ENCODE results near the gene PIK3R2. TPM values are rescaled to one million over a fixed set of nuclear protein-coding genes. Genes with fewer than 3 reads are reported as not detected.

Gene PIK3R2
- total and polyA plus RNA-seq, 2 of the 13 experiments (the other 11 are each of a cell fraction or from before 2014, with no cell fraction given): 18.6 to 25.3 TPM

- TF ChIP-seq NR1H2 (CRISPR knock-in tag; IDR thresholded peaks at IDR 0.05; ENCODE audit: borderline replicate concordance, low read depth): no peak
- no peak for TF ChIP-seq ZNF460 (CRISPR knock-in tag; IDR thresholded peaks at IDR 0.05; ENCODE audit: borderline replicate concordance)
- TF ChIP-seq ZNF570 (CRISPR knock-in tag; IDR thresholded peaks at IDR 0.05; ENCODE audit: borderline replicate concordance): no peak
- TF ChIP-seq GTF2F1 (IDR thresholded peaks at IDR 0.05; ENCODE audit: low read length): no peak
- no peak for TF ChIP-seq ZNF430 (CRISPR knock-in tag; IDR thresholded peaks at IDR 0.05)
- TF ChIP-seq ZNF17 (CRISPR knock-in tag; IDR thresholded peaks at IDR 0.05): no peak
- TF ChIP-seq ZNF317 (CRISPR knock-in tag; IDR thresholded peaks at IDR 0.05): peak; percentile 64; the same call in 1 of the 2 replicates
- TF ChIP-seq ZIK1 (CRISPR knock-in tag; IDR thresholded peaks at IDR 0.05; ENCODE audit: borderline replicate concordance, low read depth): no peak
- TF ChIP-seq TAF1 (CRISPR knock-in tag; IDR thresholded peaks at IDR 0.05): peak; percentile 89
- no peak for TF ChIP-seq ZBTB7A (CRISPR knock-in tag; IDR thresholded peaks at IDR 0.05)
- TF ChIP-seq GZF1 (CRISPR knock-in tag; IDR thresholded peaks at IDR 0.05): no peak
- peak; percentile 22; the same call in 1 of the 2 replicates for TF ChIP-seq ZBTB38 (CRISPR knock-in tag; IDR thresholded peaks at IDR 0.05)
- TF ChIP-seq TARDBP (CRISPR knock-in tag; IDR thresholded peaks at IDR 0.05): no peak
- TF ChIP-seq NFKB2 (CRISPR knock-in tag; IDR thresholded peaks at IDR 0.05; ENCODE audit: borderline replicate concordance): peak; percentile 87; the same call in 1 of the 2 replicates
- TF ChIP-seq POLR2AphosphoS2 (IDR thresholded peaks at IDR 0.05; ENCODE audit: low read depth, low read length): no peak
- no peak for TF ChIP-seq AFF4 (CRISPR knock-in tag; IDR thresholded peaks at IDR 0.05)
- TF ChIP-seq ZNF639 (CRISPR knock-in tag; conservative IDR thresholded peaks at IDR 0.05): 0 out of 2 replicates have a peak, but pooled peaks have one; percentile 35
- no peak for TF ChIP-seq CREB1 (IDR thresholded peaks at IDR 0.05)
- no peak for TF ChIP-seq CREB1 (CRISPR knock-in tag; IDR thresholded peaks at IDR 0.05)
- TF ChIP-seq ZNF652 (CRISPR knock-in tag; IDR thresholded peaks at IDR 0.05; ENCODE audit: borderline replicate concordance, low read depth): no peak
- TF ChIP-seq ZKSCAN5 (CRISPR knock-in tag; IDR thresholded peaks at IDR 0.05): no peak
- 0 out of 2 replicates have a peak, but pooled peaks have one; percentile 71 for TF ChIP-seq HNRNPL (IDR thresholded peaks at IDR 0.05; ENCODE audit: low read depth, low read length)
- TF ChIP-seq ZNF800 (CRISPR knock-in tag; IDR thresholded peaks at IDR 0.05): peak; percentile 73; the same call in 1 of the 2 replicates
- TF ChIP-seq ZNF562 (CRISPR knock-in tag; IDR thresholded peaks at IDR 0.05; ENCODE audit: borderline replicate concordance): no peak
- peak; percentile 19; the same call in 1 of the 2 replicates for TF ChIP-seq RCOR2 (CRISPR knock-in tag; IDR thresholded peaks at IDR 0.05)
- no peak for TF ChIP-seq BORCS8-MEF2B (CRISPR knock-in tag; IDR thresholded peaks at IDR 0.05)
Measured at GRCh38 chr19:18173572-18174288, 20.8 kb downstream of the PIK3R2 start, which contains the start of gene IFI30 (continued).
